HUES64 (cell line): ENCODE results near the gene CHD1L.
A peak's percentile ranks its signal among the peaks of the same experiment; 100 is the strongest.
"Not testable (repeated sequence)": the region's sequence is repeated elsewhere in the genome, so short reads cannot be mapped to it uniquely, and the experiment has no call there.

Experiments
- H3K27ac ChIP-seq: 2 replicates; pipeline ENCODE4 v1.7.0; 2013; ENCODE audit warnings: low read depth, low read length, inconsistent platforms
- H3K27me3 ChIP-seq: 2 replicates; pipeline ENCODE4 v1.6.1; 2013; ENCODE audit warnings: mild to moderate bottlenecking, low read length; ENCODE audit not compliant: insufficient read depth
- H3K36me3 ChIP-seq: 2 replicates; pipeline ENCODE4 v1.6.1; 2013; ENCODE audit warnings: mild to moderate bottlenecking, low read length; ENCODE audit not compliant: insufficient read depth
- H3K4me1 ChIP-seq: 2 replicates; pipeline ENCODE4 v1.6.1; 2013; ENCODE audit warnings: mild to moderate bottlenecking, low read length, moderate library complexity; ENCODE audit not compliant: insufficient read depth
- H3K4me3 ChIP-seq: 2 replicates; pipeline ENCODE4 v1.5.1; 2013; ENCODE audit warnings: mild to moderate bottlenecking, low read length, moderate library complexity
- H3K9ac ChIP-seq: 2 replicates; pipeline ENCODE4 v1.6.1; 2013; ENCODE audit warnings: mild to moderate bottlenecking, low read depth, low read length
- H3K9me3 ChIP-seq: 2 replicates; pipeline ENCODE4 v1.6.1; 2013; ENCODE audit warnings: low read depth, low read length; ENCODE audit not compliant: insufficient read depth
- WGBS: fragments of 150-250, 120-280 bp; methylation state at CpG from one replicate; pipeline ENCODE4 v1.1.7; 2013; ENCODE audit warnings: missing lambda C conversion rate; 5-methylcytosine and 5-hydroxymethylcytosine counted together

Gene CHD1L

GRCh38 chr1:147213271-147213670 is 29.2 kb upstream of the CHD1L start:
- Histone ChIP-seq H3K9me3 (no peaks in the 10 kb centered on the region), H3K9ac (no peak overlapping the region), H3K27me3 (no peaks in the 10 kb centered on the region), H3K4me3 (no peak overlapping the region), H3K27ac (no peak overlapping the region), H3K4me1 (no peaks in the 10 kb centered on the region), H3K36me3 (no peaks in the 10 kb centered on the region)

GRCh38 chr1:147214325-147214724 is 28.2 kb upstream of the CHD1L start:
- Histone ChIP-seq H3K9ac (no peak overlapping the region), H3K9me3 (no peaks in the 10 kb centered on the region), H3K27me3 (no peaks in the 10 kb centered on the region), H3K27ac (no peak overlapping the region), H3K4me3 (no peak overlapping the region), H3K4me1 (no peaks in the 10 kb centered on the region), H3K36me3 (no peaks in the 10 kb centered on the region)
- 92% methylated on average over 7 of the region's 7 CpGs for WGBS

GRCh38 chr1:147214842-147215539 is 27.5 kb upstream of the CHD1L start:
- Histone ChIP-seq H3K9me3 (no peaks in the 10 kb centered on the region), H3K27ac (no peak overlapping the region), H3K9ac (no peak overlapping the region), H3K4me3 (no peak overlapping the region), H3K4me1 (no peaks in the 10 kb centered on the region), H3K27me3 (no peaks in the 10 kb centered on the region), H3K36me3 (no peaks in the 10 kb centered on the region)

- Histone ChIP-seq H3K9ac (no peak overlapping the region), H3K9me3 (no peaks in the 10 kb centered on the region), H3K36me3 (no peaks in the 10 kb centered on the region), H3K4me1 (no peaks in the 10 kb centered on the region), H3K4me3 (no peak overlapping the region), H3K27me3 (no peaks in the 10 kb centered on the region), H3K27ac (no peak overlapping the region)
- WGBS = 90% methylated on average over 2 of the region's 2 CpGs
Observed at GRCh38 chr1:147215540-147215916, 27.0 kb upstream of the CHD1L start.

- 100% methylated on average over 2 of the region's 3 CpGs for WGBS
- H3K9ac ChIP-seq = no peak overlapping the region
- no peaks in the 10 kb centered on the region for H3K36me3 ChIP-seq
- no peaks in the 10 kb centered on the region for H3K4me1 ChIP-seq
- no peak overlapping the region for H3K27ac ChIP-seq
- no peaks in the 10 kb centered on the region for H3K9me3 ChIP-seq
- no peak overlapping the region for H3K4me3 ChIP-seq
- H3K27me3 ChIP-seq = no peaks in the 10 kb centered on the region
Observed at GRCh38 chr1:147216124-147216523, 26.4 kb upstream of the CHD1L start.

- no peaks in the 10 kb centered on the region for H3K4me1 ChIP-seq
- no peak overlapping the region for H3K4me3 ChIP-seq
- no peak overlapping the region for H3K27ac ChIP-seq
- no peak overlapping the region for H3K9ac ChIP-seq
- H3K27me3 ChIP-seq = no peaks in the 10 kb centered on the region
- H3K9me3 ChIP-seq = no peaks in the 10 kb centered on the region
- WGBS = 92% methylated on average over 6 of the region's 7 CpGs
- no peaks in the 10 kb centered on the region for H3K36me3 ChIP-seq
Observed at GRCh38 chr1:147217141-147217540, 25.3 kb upstream of the CHD1L start.

GRCh38 chr1:147218606-147219005 is 23.9 kb upstream of the CHD1L start:
- Histone ChIP-seq H3K36me3 (no peaks in the 10 kb centered on the region), H3K27ac (no peak overlapping the region), H3K9ac (no peak overlapping the region), H3K27me3 (no peaks in the 10 kb centered on the region), H3K4me1 (0 out of 2 replicates have a peak, but pooled peaks cover 2% of the 10 kb centered on the region), H3K9me3 (no peaks in the 10 kb centered on the region), H3K4me3 (no peak overlapping the region)
- 99% methylated on average over 2 of the region's 3 CpGs for WGBS

- Histone ChIP-seq H3K27ac (no peak overlapping the region), H3K9me3 (no peaks in the 10 kb centered on the region), H3K4me3 (no peak overlapping the region), H3K9ac (no peak overlapping the region), H3K27me3 (peaks cover 14% of the 10 kb centered on the region), H3K36me3 (no peaks in the 10 kb centered on the region), H3K4me1 (0 out of 2 replicates have a peak, but pooled peaks cover 5% of the 10 kb centered on the region)
- WGBS = 81% methylated on average over 14 of the region's 14 CpGs
Observed at GRCh38 chr1:147223740-147224615, 18.5 kb upstream of the CHD1L start.

GRCh38 chr1:147225193-147225730 is 17.2 kb upstream of the CHD1L start, which contains the start of gene FMO5:
TSS of gene FMO5 (minus strand) at chr1:147225339. CDS start at chr1:147225029, 310 bp downstream.
- Histone ChIP-seq H3K4me1 (0 out of 2 replicates have a peak, but pooled peaks cover 5% of the 10 kb centered on the region), H3K36me3 (no peaks in the 10 kb centered on the region), H3K9me3 (no peaks in the 10 kb centered on the region), H3K4me3 (peak within 1 kb of the TSS; percentile 68), H3K27ac (no peak within 1 kb of the TSS), H3K27me3 (peaks cover 14% of the 10 kb centered on the region), H3K9ac (0 out of 2 replicates have a peak within 1 kb of the TSS, but pooled peaks have one; percentile 6)
- WGBS = under 1% methylated on average over 17 of the region's 17 CpGs

GRCh38 chr1:147231032-147231431 is 11.5 kb upstream of the CHD1L start:
- not testable (repeated sequence) for H3K36me3 ChIP-seq, H3K4me1 ChIP-seq, H3K27me3 ChIP-seq, H3K4me3 ChIP-seq, H3K9ac ChIP-seq, H3K27ac ChIP-seq
- peaks cover 29% of the 10 kb centered on the region for H3K9me3 ChIP-seq
- WGBS = 93% methylated on average over 3 of the region's 5 CpGs

GRCh38 chr1:147233903-147234302 is 8.6 kb upstream of the CHD1L start:
- H3K4me1 ChIP-seq, H3K4me3 ChIP-seq, H3K9ac ChIP-seq, H3K27ac ChIP-seq, H3K27me3 ChIP-seq, H3K36me3 ChIP-seq: not testable (repeated sequence)
- H3K9me3 ChIP-seq = peaks cover 43% of the 10 kb centered on the region
- 98% methylated on average over 6 of the region's 8 CpGs for WGBS
